K562 (cell line): ENCODE results near the gene RPE. TPM values are rescaled to one million over a fixed set of nuclear protein-coding genes. Genes with fewer than 3 reads are reported as not detected.

ENCODE experiments used
- ATAC-seq: fragments of 200-7000 bp; cut with Tn5 transposase; 3 replicates; pipeline ENCODE4 v1.9.1; 2020; ENCODE audit warnings: moderate library complexity
- BruUV-seq: library from RNA; stranded (reverse); fragments of 400-500 nt; replicated peaks from 2 replicates; lab custom pipeline; 2021; lab: Mats Ljungman, UMichigan
- CTCF ChIA-PET: fragments of 300-600 bp; formaldehyde crosslinking; extraction: SDS; loops from one replicate; lab custom pipeline; 2021; ENCODE audit warnings: low intra/inter-chr PET ratio; lab: Yijun Ruan, JAX
- POLR2A ChIA-PET: fragments of 300-600, 350-650 bp; sonication (Branson Sonifier 250); formaldehyde crosslinking; extraction: SDS; loops from one replicate; lab custom pipeline; 2021; ENCODE audit warnings: antibody characterized with exemption, inconsistent platforms; lab: Yijun Ruan, JAX
- DNase-seq, 4 experiments: peaks; one replicate each; pipeline versions ENCODE4 v3.0.0 to v3.0.0-alpha.2; 2011 to 2018; ENCODE audit warnings: low spot score in 3 of 4, mixed read lengths in 3 of 4; ENCODE audit errors: extremely low read depth in 1 of 4
- FAIRE-seq: peaks from 2 replicates; lab custom pipeline; 2011; peaks lifted over from hg19 to GRCh38; lab: Jason Lieb, UNC
- H2AFZ ChIP-seq: 2 replicates; pipeline ENCODE4 v1.6.0; 2011; ENCODE audit warnings: low read depth, low read length, control low read depth, inconsistent platforms
- H3K27ac ChIP-seq: fragments of 200-600 bp; 3 replicates; pipeline ENCODE4 v1.8.0; 2011; ENCODE audit warnings: low read depth, mild to moderate bottlenecking, control low read depth, inconsistent platforms, low read length, moderate library complexity, mixed read lengths; ENCODE audit errors: extremely low read depth
- H3K27me3 ChIP-seq, 2 experiments: fragments of 300-600 bp in 1 of 2; 2 replicates in 1 of 2; 3 replicates in 1 of 2; pipeline versions ENCODE4 v1.6.0 to v1.8.0; 2011; ENCODE audit warnings: inconsistent platforms in 2 of 2, low read length in 2 of 2, mild to moderate bottlenecking in 1 of 2, mixed read lengths in 1 of 2, moderate library complexity in 1 of 2; ENCODE audit not compliant: control insufficient read depth in 2 of 2, insufficient read depth in 2 of 2
- H3K36me3 ChIP-seq: fragments of 300-600 bp; 3 replicates; pipeline ENCODE4 v1.8.0; 2011; ENCODE audit warnings: mild to moderate bottlenecking, low read length, inconsistent platforms; ENCODE audit not compliant: control insufficient read depth, insufficient read depth
- H3K4me1 ChIP-seq, 2 experiments: fragments of 200-600 bp in 1 of 2; replicated peaks in 1 of 2; 2 replicates in 1 of 2; 3 replicates in 1 of 2; pipeline versions ENCODE4 v1.5.1 to v1.8.0; 2011; ENCODE audit warnings: inconsistent platforms in 2 of 2, low read length in 2 of 2, mild to moderate bottlenecking in 1 of 2, mixed read lengths in 1 of 2, moderate library complexity in 1 of 2; ENCODE audit not compliant: control insufficient read depth in 2 of 2, insufficient read depth in 2 of 2
- H3K4me2 ChIP-seq: 2 replicates; pipeline ENCODE4 v1.6.1; 2011; ENCODE audit warnings: low read length, control low read depth, inconsistent platforms, mixed read lengths; ENCODE audit not compliant: insufficient read depth
- H3K4me3 ChIP-seq: fragments of 200-600 bp; sonication (generic), shearing (Covaris generic); 2 replicates; pipeline ENCODE4 v1.5.1; 2016; ENCODE audit warnings: control low read depth, inconsistent platforms
- H3K79me2 ChIP-seq: fragments of 200-600 bp; 3 replicates; pipeline ENCODE4 v1.8.0; 2011; ENCODE audit warnings: low read length, inconsistent platforms; ENCODE audit not compliant: control insufficient read depth, insufficient read depth
- H3K9ac ChIP-seq, 2 experiments: 2 replicates each; pipeline versions ENCODE4 v1.6.0 to v1.6.1; 2011; ENCODE audit warnings: low read depth in 2 of 2, low read length in 2 of 2, control low read depth in 1 of 2, inconsistent platforms in 1 of 2, mild to moderate bottlenecking in 1 of 2, mixed read lengths in 1 of 2; ENCODE audit not compliant: insufficient read depth in 1 of 2
- H3K9me1 ChIP-seq: one replicate; pipeline ENCODE4 v1.6.0; 2011; ENCODE audit warnings: inconsistent platforms, mild to moderate bottlenecking, low read length, moderate library complexity; ENCODE audit not compliant: control insufficient read depth, insufficient read depth
- H3K9me3 ChIP-seq: replicated peaks from 2 replicates; pipeline ENCODE4 v1.5.1; 2011; ENCODE audit warnings: low read depth, low read length, inconsistent platforms; ENCODE audit not compliant: control insufficient read depth, insufficient read depth
- H4K20me1 ChIP-seq: replicated peaks from 2 replicates; pipeline ENCODE4 v1.6.1; 2011; ENCODE audit warnings: low read length, inconsistent platforms, mixed read lengths; ENCODE audit not compliant: control insufficient read depth, insufficient read depth
- ZNF407 ChIP-seq: fragments of 450-650 bp; IDR thresholded peaks from 2 replicates; pipeline ENCODE4 v1.6.1; 2016; ENCODE audit warnings: low read depth
- ZNF589 ChIP-seq: fragments of 200-800 bp; sonication (Bioruptor generic); IDR thresholded peaks from 2 replicates; pipeline ENCODE4 v1.6.1; 2016; ENCODE audit warnings: low read depth, missing genetic modification characterization, missing compliant biosample characterization
- ZNF592 ChIP-seq: fragments of 450-650 bp; IDR thresholded peaks from 2 replicates; pipeline ENCODE4 v1.6.1; 2017; ENCODE audit warnings: antibody characterized with exemption, mild to moderate bottlenecking
- WGBS: fragments of 100-300 bp; shearing (Covaris generic); methylation state at CpG from one replicate; pipeline ENCODE4 v1.1.6; 2016; ENCODE audit warnings: low coverage, mixed read lengths; ENCODE audit not compliant: insufficient coverage; ENCODE audit errors: missing lambda C conversion rate; 5-methylcytosine and 5-hydroxymethylcytosine counted together
- in situ Hi-C: fragments of 300-500 bp; cut with MboI; formaldehyde crosslinking; loops from 4 replicates; pipeline ENCODE4 v1.15.0; 2018; ENCODE audit warnings: inconsistent platforms, mixed read lengths
- intact Hi-C: fragments of 100-400 bp; cut with micrococcal nuclease; formaldehyde crosslinking; loops from 2 replicates; pipeline ENCODE4 v1.14.2; 2022
- polyA plus RNA-seq, 8 experiments: library from polyadenylated mRNA; depleted of rRNA in 4 of 8; stranded (reverse) in 5 of 8; unstranded in 3 of 8; fragments of >200 nt; fragmentation: Nextera tagmentation in 2 of 8; fragmentation: Illumina TruSeq in 1 of 8; extraction: Ambion mirVana in 2 of 8; extraction: Trizol in 1 of 8; gene quantifications; 2 replicates each; pipeline versions ENCODE4 v1.2.1 to v1.2.3, GENCODE V29; 2011 to 2014; ENCODE audit warnings: inconsistent platforms in 1 of 8, missing spikeins in 1 of 8
- total RNA-seq, 7 experiments: library from RNA; depleted of rRNA in 6 of 7; stranded (reverse); fragments of >200 nt in 6 of 7; fragmentation: Illumina TruSeq in 2 of 7; extraction: Trizol in 2 of 7; gene quantifications; 2 replicates each; pipeline versions ENCODE4 v1.2.1 to v1.2.3, GENCODE V29; 2011 to 2021; ENCODE audit warnings: low replicate concordance in 1 of 7

The RPE gene
- total and polyA plus RNA-seq, 9 of the 15 experiments (the other 6 are each of a cell fraction or from before 2014, with no cell fraction given) = 33.5 to 65.3 (median 50.4) TPM

- TF ChIP-seq ZNF592 = no peak
- TF ChIP-seq ZNF589 (CRISPR knock-in tag) = no peak
- TF ChIP-seq, all 486 proteins: peak for 61
Observed at GRCh38 chr2:210002158-210003157, at the start of gene RPE (continued).

GRCh38 chr2:209956271-209956670, 46.2 kb upstream of the RPE start:
- Histone ChIP-seq H3K36me3 (no peaks in the 10 kb centered on the region), H3K9me1 (no peaks in the 10 kb centered on the region), H3K4me3 (no peak overlapping the region), H3K4me2 (no peak overlapping the region), H3K27ac (no peak overlapping the region), H3K9me3 (no peaks in the 10 kb centered on the region), H3K79me2 (no peaks in the 10 kb centered on the region), H3K9ac (no peak overlapping the region), H2AFZ (no peak overlapping the region), H3K27me3 (no peaks in the 10 kb centered on the region), H3K4me1 (no peaks in the 10 kb centered on the region), H4K20me1 (no peaks in the 10 kb centered on the region)
- ChIA-PET CTCF (no interaction called here), POLR2A (no interaction called here)
- BruUV-seq = no TSS peak
- FAIRE-seq (no peak), DNase-seq (no peak), ATAC-seq (no peak)
- 0% methylated on average over 2 of the region's 2 CpGs for WGBS
- intact Hi-C loops (no loop called here), in situ Hi-C loops (no loop called here)
- no peak for TF ChIP-seq ZNF407
